ENCODE measurements around the gene LSM7. TPM values are rescaled to one million over a fixed set of nuclear protein-coding genes. Genes with fewer than 3 reads are reported as not detected.

Gene LSM7
- total RNA-seq, 6 experiments from 2014 or later: 22.4 to 64.2 (median 28.2) TPM

DNA sequence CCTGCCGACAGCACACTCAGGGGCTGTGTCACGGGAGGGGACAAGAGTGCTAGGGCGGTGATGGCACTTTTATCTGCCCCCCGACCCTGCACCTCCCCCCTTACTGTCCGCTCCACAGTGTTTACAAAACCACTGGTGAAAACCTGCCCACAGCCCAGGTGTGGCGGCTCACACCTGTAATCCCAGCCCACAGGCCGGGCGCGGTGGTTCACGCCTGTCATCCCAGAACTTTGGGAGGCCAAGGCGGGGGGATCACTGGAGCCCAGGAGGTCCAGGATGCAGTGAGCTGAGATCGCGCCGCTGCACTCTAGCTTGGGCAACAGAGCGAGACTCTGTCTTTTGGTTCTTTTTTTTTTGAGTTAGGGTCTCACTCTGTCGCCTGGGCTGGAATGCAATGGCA, 32.2 kb downstream of the LSM7 start:
- H3K4me3 ChIP-seq: no peak overlapping the region
- H3K27me3 ChIP-seq: peaks cover 0 to 7% of the 10 kb centered on the region in 2 donors
- WGBS (ENCODE audit: insufficient coverage, low coverage, low lambda C conversion rate, missing lambda C conversion rate): 40% methylated on average over 3 of the region's 16 CpGs
- no peak overlapping the region for H3K27ac ChIP-seq
- intact Hi-C loops (cut with DNase I): no loop called here
- H3K9me3 ChIP-seq: no peaks in the 10 kb centered on the region
- peaks cover 0 to 5% (median 0%) of the 10 kb centered on the region in 4 donors for H3K4me1 ChIP-seq
- H3K36me3 ChIP-seq: no peaks in the 10 kb centered on the region
- ATAC-seq (no peak), DNase-seq (no peak)
- TF ChIP-seq POLR2A (IDR thresholded peaks at IDR 0.05): no peak
- TF ChIP-seq CTCF (IDR thresholded peaks at IDR 0.05): no peak

GRCh38 chr19:2294687-2295335, 33.6 kb downstream of the LSM7 start:
- WGBS (ENCODE audit: insufficient coverage, low coverage, low lambda C conversion rate, missing lambda C conversion rate): 44% methylated on average over 11 of the region's 26 CpGs
- ATAC-seq (no peak), DNase-seq (no peak)
- Histone ChIP-seq H3K9me3 (no peaks in the 10 kb centered on the region), H3K4me1 (peaks cover 0 to 17% (median 0%) of the 10 kb centered on the region in 4 donors), H3K36me3 (no peaks in the 10 kb centered on the region), H3K4me3 (no peak overlapping the region), H3K27me3 (peaks cover 0 to 19% of the 10 kb centered on the region in 2 donors), H3K27ac (no peak overlapping the region)
- intact Hi-C loops (cut with DNase I): no loop called here
- TF ChIP-seq POLR2A (IDR thresholded peaks at IDR 0.05) (no peak), CTCF (IDR thresholded peaks at IDR 0.05) (no peak)

GRCh38 chr19:2291185-2291751, 37.1 kb downstream of the LSM7 start:
- ATAC-seq (no peak), DNase-seq (no peak)
- WGBS (ENCODE audit: insufficient coverage, low coverage, low lambda C conversion rate, missing lambda C conversion rate): no CpG with 5 or more reads among the region's 67 CpGs
- Histone ChIP-seq H3K4me3 (peak overlapping the region; percentile 2 to 35 (median 29)), H3K36me3 (no peaks in the 10 kb centered on the region), H3K27me3 (peaks cover 0 to 21% of the 10 kb centered on the region in 2 donors), H3K27ac (no peak overlapping the region), H3K4me1 (peaks cover 0 to 18% (median 0%) of the 10 kb centered on the region in 4 donors), H3K9me3 (no peaks in the 10 kb centered on the region)
- TF ChIP-seq POLR2A (IDR thresholded peaks at IDR 0.05) (no peak), CTCF (IDR thresholded peaks at IDR 0.05) (no peak)
- intact Hi-C loops (cut with DNase I): no loop called here

- Histone ChIP-seq H3K27ac (peak overlapping the region in 1 of 3 donors; percentile 47), H3K4me3 (peak overlapping the region; percentile 25 to 35 (median 29)), H3K27me3 (peaks cover 0 to 21% of the 10 kb centered on the region in 2 donors), H3K4me1 (peaks cover 0 to 18% (median 0%) of the 10 kb centered on the region in 4 donors), H3K36me3 (no peaks in the 10 kb centered on the region), H3K9me3 (no peaks in the 10 kb centered on the region)
- intact Hi-C loops (cut with DNase I): no loop called here
- WGBS (ENCODE audit: insufficient coverage, low coverage, low lambda C conversion rate, missing lambda C conversion rate): no CpG with 5 or more reads among the region's 82 CpGs
- ATAC-seq (peak in 1 of 4 donors; percentile 24), DNase-seq (no peak)
- TF ChIP-seq CTCF (IDR thresholded peaks at IDR 0.05) (no peak), POLR2A (IDR thresholded peaks at IDR 0.05) (no peak)
Observed at GRCh38 chr19:2290441-2291184, 37.8 kb downstream of the LSM7 start.
